NCI-H2227 (cell line): Measurements from ENCODE around the gene KDM4C.
"Not testable (repeated sequence)": the region's sequence is repeated elsewhere in the genome, so short reads cannot be mapped to it uniquely, and the experiment has no call there.

Source experiments
- DNase-seq: peaks from one replicate; lab custom pipeline; 2025; ENCODE audit not compliant: unreplicated experiment; lab: John Stamatoyannopoulos, UW

The KDM4C gene

GRCh38 chr9:7154003-7154619 lies 396.3 kb downstream of the KDM4C start:
- DNase-seq, result no peak

- no peak for DNase-seq
Measured at GRCh38 chr9:7154650-7155049, 396.9 kb downstream of the KDM4C start.

- no peak for DNase-seq
Measured at GRCh38 chr9:7161469-7161868, 403.7 kb downstream of the KDM4C start.

- no peak for DNase-seq
Measured at GRCh38 chr9:7163932-7164331, 406.2 kb downstream of the KDM4C start.

GRCh38 chr9:7164440-7165330 lies 406.9 kb downstream of the KDM4C start:
- no peak for DNase-seq

GRCh38 chr9:7165331-7165975 lies 407.7 kb downstream of the KDM4C start:
- DNase-seq, result peak; percentile 24

GRCh38 chr9:7166074-7166473 lies 408.3 kb downstream of the KDM4C start:
- no peak for DNase-seq

- DNase-seq, result no peak
Measured at GRCh38 chr9:7169717-7170389, 412.1 kb downstream of the KDM4C start.

- no peak for DNase-seq
Measured at GRCh38 chr9:7171396-7172153, 413.8 kb downstream of the KDM4C start.

- DNase-seq, result no peak
Measured at GRCh38 chr9:7172154-7173115, 414.7 kb downstream of the KDM4C start.

GRCh38 chr9:7173139-7173538 lies 415.4 kb downstream of the KDM4C start:
- DNase-seq, result no peak

- DNase-seq, result no peak
Measured at GRCh38 chr9:7174301-7174700, 416.5 kb downstream of the KDM4C start.

GRCh38 chr9:7174884-7175283 lies 417.1 kb downstream of the KDM4C start:
- no peak for DNase-seq

GRCh38 chr9:7176561-7176960 lies 418.8 kb downstream of the KDM4C start:
- no peak for DNase-seq

GRCh38 chr9:7177383-7177782 lies 419.6 kb downstream of the KDM4C start:
- DNase-seq, result no peak

GRCh38 chr9:7178729-7179128 lies 421.0 kb downstream of the KDM4C start:
- no peak for DNase-seq

- DNase-seq, result no peak
Measured at GRCh38 chr9:7180247-7180646, 422.5 kb downstream of the KDM4C start.

GRCh38 chr9:7183139-7183538 lies 425.4 kb downstream of the KDM4C start:
- not testable (repeated sequence) for DNase-seq

- DNase-seq, result no peak
Measured at GRCh38 chr9:7185612-7186011, 427.8 kb downstream of the KDM4C start.

GRCh38 chr9:7186175-7186574 lies 428.4 kb downstream of the KDM4C start:
- DNase-seq, result no peak
